H1 (cell line): Measurements from ENCODE around the gene EDN1. TPM values are rescaled to one million over a fixed set of nuclear protein-coding genes. Genes with fewer than 3 reads are reported as not detected.

ENCODE experiments used
- CTCF ChIA-PET: fragments of 300-600 bp; sonication (Branson Sonifier 250); formaldehyde crosslinking; loops from one replicate; lab custom pipeline; 2021; ENCODE audit not compliant: partially characterized antibody; lab: Charles Lee
- POLR2A ChIA-PET: fragments of 300-600 bp; sonication (Branson Sonifier 250); formaldehyde crosslinking; loops from one replicate; lab custom pipeline; 2021; ENCODE audit warnings: inconsistent platforms; ENCODE audit not compliant: partially characterized antibody; lab: Charles Lee
- DNase-seq, 2 experiments: peaks; one replicate each; pipeline versions ENCODE4 v3.0.0 to v3.0.0-alpha.2; 2010 to 2022; ENCODE audit warnings: low spot score in 2 of 2, low read depth in 1 of 2, mixed read lengths in 1 of 2
- FAIRE-seq: peaks from 2 replicates; lab custom pipeline; 2011; peaks lifted over from hg19 to GRCh38; lab: Jason Lieb, UNC
- H2AFZ ChIP-seq: 2 replicates; pipeline ENCODE4 v1.8.1; 2012; ENCODE audit warnings: low read length, inconsistent platforms
- H2AK5ac ChIP-seq: 2 replicates; pipeline ENCODE4 v1.6.1; 2013; ENCODE audit warnings: low read depth, low read length
- H2BK120ac ChIP-seq: replicated peaks from 2 replicates; pipeline ENCODE3; 2013; ENCODE audit warnings: low read depth, low read length, inconsistent platforms
- H2BK12ac ChIP-seq: 2 replicates; pipeline ENCODE4 v1.6.1; 2013; ENCODE audit warnings: low read depth, low read length
- H2BK15ac ChIP-seq: 2 replicates; pipeline ENCODE4 v1.6.1; 2013; ENCODE audit warnings: low read length
- H2BK20ac ChIP-seq: 2 replicates; pipeline ENCODE4 v1.6.1; 2013; ENCODE audit warnings: low read length
- H2BK5ac ChIP-seq: 2 replicates; pipeline ENCODE4 v1.6.1; 2013; ENCODE audit warnings: low read depth, low read length
- H3K14ac ChIP-seq: 2 replicates; pipeline ENCODE4 v1.6.1; 2013; ENCODE audit warnings: inconsistent platforms; ENCODE audit not compliant: insufficient read length
- H3K18ac ChIP-seq: 2 replicates; pipeline ENCODE4 v1.6.1; 2013; ENCODE audit warnings: low read length; ENCODE audit errors: extremely low read depth
- H3K23ac ChIP-seq: 2 replicates; pipeline ENCODE4 v1.6.1; 2013; ENCODE audit warnings: inconsistent platforms; ENCODE audit not compliant: insufficient read length
- H3K23me2 ChIP-seq: 2 replicates; pipeline ENCODE4 v1.6.1; 2013; ENCODE audit warnings: low read depth, low read length
- H3K27ac ChIP-seq: 2 replicates; pipeline ENCODE4 v1.6.1; 2011; ENCODE audit warnings: low read depth, low read length, inconsistent platforms
- H3K27me3 ChIP-seq, 4 experiments: replicated peaks in 1 of 4; 1 replicate in 1 of 4; 2 replicates in 3 of 4; pipeline versions ENCODE4 v1.6.1 to v1.8.1; 2011 to 2013; ENCODE audit warnings: low read length in 3 of 4, mild to moderate bottlenecking in 3 of 4, inconsistent platforms in 2 of 4, mixed read lengths in 2 of 4, moderate library complexity in 1 of 4; ENCODE audit not compliant: control insufficient read depth in 3 of 4, insufficient read depth in 3 of 4; ENCODE audit errors: extremely low read depth in 1 of 4
- H3K36me3 ChIP-seq, 4 experiments: 2 replicates each; pipeline versions ENCODE4 v1.6.1 to v1.8.1; 2011 to 2013; ENCODE audit warnings: mild to moderate bottlenecking in 4 of 4, low read length in 3 of 4, moderate library complexity in 2 of 4, control low read depth in 1 of 4, inconsistent platforms in 1 of 4; ENCODE audit not compliant: insufficient read depth in 4 of 4, control insufficient read depth in 2 of 4
- H3K4ac ChIP-seq: replicated peaks from 2 replicates; pipeline ENCODE3; 2013; ENCODE audit warnings: low read length, low read depth, mixed read lengths, inconsistent platforms; ENCODE audit not compliant: insufficient read length
- H3K4me1 ChIP-seq, 4 experiments: replicated peaks in 1 of 4; 1 replicate in 1 of 4; 2 replicates in 3 of 4; pipeline versions ENCODE4 v1.6.1 to v1.8.1; 2011 to 2013; ENCODE audit warnings: low read length in 3 of 4, inconsistent platforms in 2 of 4, mixed read lengths in 1 of 4; ENCODE audit not compliant: insufficient read depth in 4 of 4, control insufficient read depth in 3 of 4
- H3K4me2 ChIP-seq, 2 experiments: 2 replicates each; pipeline versions ENCODE4 v1.6.1 to v1.8.1; 2011 to 2013; ENCODE audit warnings: low read depth in 2 of 2, low read length in 2 of 2, control low read depth in 1 of 2, inconsistent platforms in 1 of 2, mild to moderate bottlenecking in 1 of 2; ENCODE audit not compliant: insufficient read depth in 1 of 2
- H3K4me3 ChIP-seq, 4 experiments: fragments of 200-600, 300-600 bp in 1 of 4; sonication (generic), shearing (Covaris generic), sonication (Bioruptor Twin) in 1 of 4; 2 replicates each; pipeline versions ENCODE4 v1.5.1 to v1.8.1; 2011 to 2016; ENCODE audit warnings: low read length in 4 of 4, low read depth in 3 of 4, control low read depth in 2 of 4, inconsistent platforms in 2 of 4, mild to moderate bottlenecking in 2 of 4, mixed read lengths in 1 of 4, moderate library complexity in 1 of 4; ENCODE audit not compliant: insufficient read depth in 2 of 4; ENCODE audit errors: extremely low read depth in 1 of 4
- H3K56ac ChIP-seq: replicated peaks from 2 replicates; pipeline ENCODE3; 2013; ENCODE audit warnings: low read depth, mild to moderate bottlenecking, mixed read lengths, low read length, inconsistent platforms; ENCODE audit not compliant: insufficient read length
- H3K79me1 ChIP-seq: 2 replicates; pipeline ENCODE4 v1.6.1; 2013; ENCODE audit warnings: low read depth, low read length, control low read depth
- H3K79me2 ChIP-seq, 2 experiments: 2 replicates each; pipeline versions ENCODE4 v1.6.1 to v1.8.1; 2012 to 2013; ENCODE audit warnings: low read length in 2 of 2, mild to moderate bottlenecking in 2 of 2, inconsistent platforms in 1 of 2; ENCODE audit not compliant: insufficient read depth in 2 of 2, control insufficient read depth in 1 of 2
- H3K9ac ChIP-seq, 4 experiments: replicated peaks in 1 of 4; 1 replicate in 1 of 4; 2 replicates in 3 of 4; pipeline versions ENCODE4 v1.6.1 to v1.8.1; 2011 to 2013; ENCODE audit warnings: low read depth in 3 of 4, low read length in 3 of 4, control low read depth in 2 of 4, mild to moderate bottlenecking in 2 of 4, moderate library complexity in 2 of 4, inconsistent platforms in 1 of 4; ENCODE audit errors: extremely low read depth in 1 of 4
- H3K9me3 ChIP-seq, 2 experiments: 2 replicates each; pipeline versions ENCODE4 v1.6.1 to v1.8.1; 2012 to 2013; ENCODE audit warnings: mild to moderate bottlenecking in 2 of 2, moderate library complexity in 2 of 2, control low read depth in 1 of 2, inconsistent platforms in 1 of 2, low read depth in 1 of 2, low read length in 1 of 2, mixed read lengths in 1 of 2; ENCODE audit not compliant: insufficient read depth in 2 of 2
- H4K20me1 ChIP-seq, 2 experiments: replicated peaks in 1 of 2; 2 replicates each; pipeline versions ENCODE3 to v1.8.1; 2011 to 2013; ENCODE audit warnings: inconsistent platforms in 2 of 2, low read length in 2 of 2, mild to moderate bottlenecking in 1 of 2; ENCODE audit not compliant: insufficient read depth in 2 of 2, control insufficient read depth in 1 of 2
- H4K5ac ChIP-seq: 2 replicates; pipeline ENCODE4 v1.6.1; 2013; ENCODE audit warnings: low read length, low read depth, mixed read lengths, inconsistent platforms; ENCODE audit not compliant: insufficient read length
- H4K8ac ChIP-seq: 2 replicates; pipeline ENCODE4 v1.8.0; 2013; ENCODE audit warnings: mild to moderate bottlenecking, moderate library complexity, low read length, inconsistent platforms; ENCODE audit not compliant: insufficient read depth; ENCODE audit errors: extremely low read depth
- H4K91ac ChIP-seq: replicated peaks from 2 replicates; pipeline ENCODE3; 2013; ENCODE audit warnings: low read length, mixed read lengths, inconsistent platforms; ENCODE audit not compliant: insufficient read length
- ATF2 ChIP-seq: IDR thresholded peaks from 2 replicates; pipeline ENCODE4 v1.6.1; 2012; ENCODE audit warnings: low read length, inconsistent platforms
- CTCF ChIP-seq, 3 experiments: IDR thresholded peaks; 1 replicate in 2 of 3; 2 replicates in 1 of 3; pipeline versions ENCODE4 v1.5.1 to v1.6.1; 2011; ENCODE audit warnings: low read length in 3 of 3, mild to moderate bottlenecking in 3 of 3, inconsistent platforms in 2 of 3, low read depth in 1 of 3, moderate library complexity in 1 of 3; ENCODE audit not compliant: insufficient read depth in 1 of 3; ENCODE audit errors: control extremely low read depth in 1 of 3
- EZH2 ChIP-seq: fragments of 200-600 bp; sonication (generic); IDR thresholded peaks from 2 replicates; pipeline ENCODE4 v1.7.1; 2012; ENCODE audit warnings: low read depth, mild to moderate bottlenecking, moderate library complexity, low read length, inconsistent platforms; ENCODE audit not compliant: severe bottlenecking
- KDM4A ChIP-seq: IDR thresholded peaks from one replicate; pipeline ENCODE4 v1.7.1; 2012; ENCODE audit warnings: low read depth, mild to moderate bottlenecking, moderate library complexity, low read length, inconsistent platforms; ENCODE audit not compliant: severe bottlenecking
- KDM5A ChIP-seq: fragments of 200-600 bp; IDR thresholded peaks from 2 replicates; pipeline ENCODE4 v1.7.1; 2012; ENCODE audit warnings: mild to moderate bottlenecking, low read length, inconsistent platforms, mixed read lengths
- MAFK ChIP-seq: IDR thresholded peaks from 2 replicates; pipeline ENCODE4 v1.6.1; 2012; ENCODE audit warnings: low read depth, mild to moderate bottlenecking, improper control_type of control experiment, low read length
- POLR2AphosphoS5 ChIP-seq: IDR thresholded peaks from 2 replicates; pipeline ENCODE4 v1.6.1; 2011; ENCODE audit warnings: low read depth, low read length
- SIRT6 ChIP-seq: IDR thresholded peaks from one replicate; pipeline ENCODE4 v1.7.1; 2012; ENCODE audit warnings: low read length, inconsistent platforms
- SUZ12 ChIP-seq: fragments of 200-600 bp; sonication (generic); IDR thresholded peaks from 2 replicates; pipeline ENCODE4 v1.6.1; 2012; ENCODE audit warnings: mild to moderate bottlenecking, inconsistent platforms, low read length, moderate library complexity, mixed read lengths
- TBP ChIP-seq: IDR thresholded peaks from 2 replicates; pipeline ENCODE4 v1.6.1; 2011; ENCODE audit warnings: low read depth, low read length, improper control_type of control experiment
- WGBS, 2 experiments: shearing (Covaris generic) in 1 of 2; methylation state at CpG; one replicate each; pipeline versions ENCODE4 v1.1.6 to v1.1.7; 2013 to 2015; ENCODE audit warnings: low lambda C conversion rate in 2 of 2, mixed read lengths in 2 of 2, inconsistent platforms in 1 of 2, low coverage in 1 of 2, missing lambda C conversion rate in 1 of 2; ENCODE audit not compliant: insufficient replicate concordance in 2 of 2, insufficient coverage in 1 of 2, insufficient read length in 1 of 2; ENCODE audit errors: extremely low coverage in 1 of 2, missing lambda C conversion rate in 1 of 2; 5-methylcytosine and 5-hydroxymethylcytosine counted together
- polyA plus RNA-seq, 7 experiments: library from polyadenylated mRNA; depleted of rRNA in 3 of 7; stranded (reverse) in 5 of 7; unstranded in 2 of 7; fragments of >200 nt in 5 of 7; fragments of 200-250 nt in 2 of 7; gene quantifications; 1 replicate in 5 of 7; 2 replicates in 1 of 7; 4 replicates in 1 of 7; pipeline versions ENCODE4 v1.2.1 to v1.2.3, GENCODE V29; 2011 to 2013; ENCODE audit warnings: missing spikeins in 2 of 7, mixed read lengths in 2 of 7
- total RNA-seq: library from RNA; stranded (reverse); fragmentation: NEBNext Ultra II Directional; extraction: Animal tissue kit (Norgen Biotek cat#: 25700); gene quantifications from 2 replicates; pipeline ENCODE4 v1.2.1, GENCODE V29; 2021

Gene EDN1
- total and polyA plus RNA-seq, 2 of the 8 experiments (the other 6 are each of a cell fraction or from before 2014, with no cell fraction given): 0.23 to 1.1 TPM

- no peak overlapping the region for H4K5ac ChIP-seq
- H3K23me2 ChIP-seq: no peaks in the 10 kb centered on the region
- no peak for FAIRE-seq
- WGBS, 2 experiments: 85% methylated on average over 3 of the region's 3 CpGs; no CpG with 5 or more reads in 1 of the 2 experiments
- no peak overlapping the region for H2BK120ac ChIP-seq
- H2BK15ac ChIP-seq: no peak overlapping the region
- no peak overlapping the region for H3K23ac ChIP-seq
- H4K8ac ChIP-seq: no peak overlapping the region
- H3K9ac ChIP-seq: no peak overlapping the region
- H3K4me2 ChIP-seq: no peak overlapping the region
- no peak overlapping the region for H2BK12ac ChIP-seq
- no peak overlapping the region for H3K56ac ChIP-seq
- no peaks in the 10 kb centered on the region for H4K20me1 ChIP-seq
- CTCF ChIA-PET: interaction anchor here (1.2 kb wide), 1 partner anchor 39 kb away, joined by 3 read pairs; the partner anchor contains the start of gene EDN1
- H3K79me1 ChIP-seq: no peaks in the 10 kb centered on the region
- H3K4me1 ChIP-seq: peaks cover 1 to 26% (median 21%) of the 10 kb centered on the region in 4 experiments; a peak in 6 of 7 replicates
- H3K79me2 ChIP-seq: no peaks in the 10 kb centered on the region
- DNase-seq: no peak
- no peak overlapping the region for H3K14ac ChIP-seq
- H4K91ac ChIP-seq: peak overlapping the region; percentile 0
- no peak overlapping the region for H3K18ac ChIP-seq
- POLR2A ChIA-PET: no interaction called here
- no peaks in the 10 kb centered on the region for H3K36me3 ChIP-seq
- H2BK20ac ChIP-seq: no peak overlapping the region
- no peak overlapping the region for H3K27ac ChIP-seq
- H3K4ac ChIP-seq: no peak overlapping the region
- no peaks in the 10 kb centered on the region; a peak in 1 of 4 replicates for H3K9me3 ChIP-seq
- no peak overlapping the region for H2AK5ac ChIP-seq
- H3K4me3 ChIP-seq: no peak overlapping the region
- H2AFZ ChIP-seq: no peak overlapping the region
- H2BK5ac ChIP-seq: no peak overlapping the region
- H3K27me3 ChIP-seq: peaks cover 0 to 3% (median 0%) of the 10 kb centered on the region in 4 experiments; a peak in 1 of 7 replicates
- TF ChIP-seq CTCF (IDR thresholded peaks at IDR 0.05; ENCODE audit: control extremely low read depth in 1 of 3, insufficient read depth in 1 of 3, low read depth in 1 of 3, low read length in 3 of 3) (no peak), TBP (no peak), SUZ12 (no peak), MAFK (no peak), ATF2 (no peak), KDM5A (no peak), POLR2AphosphoS5 (no peak), EZH2 (no peak), SIRT6 (no peak), KDM4A (no peak)
These were observed 38.5 kb downstream of the EDN1 start for GRCh38 chr6:12328701-12329100.
